ENCODE results near the gene TRIM54. TPM values are rescaled to one million over a fixed set of nuclear protein-coding genes. Genes with fewer than 3 reads are reported as not detected.
"Not testable (repeated sequence)": the region's sequence is repeated elsewhere in the genome, so short reads cannot be mapped to it uniquely, and the experiment has no call there.

The TRIM54 gene
- total RNA-seq, 1 experiment from 2014 or later: not detected

- no peak for DNase-seq (ENCODE audit: low read depth)
Observed at GRCh38 chr2:27281442-27281841, 787 bp upstream of the TRIM54 start.

GRCh38 chr2:27282892-27283291, 663 bp downstream of the TRIM54 start:
- DNase-seq (ENCODE audit: low read depth): peak; percentile 25

GRCh38 chr2:27284996-27285395, 2.8 kb downstream of the TRIM54 start:
- no peak for DNase-seq (ENCODE audit: low read depth)

- DNase-seq (ENCODE audit: low read depth): no peak
Observed at GRCh38 chr2:27285481-27285880, 3.3 kb downstream of the TRIM54 start.

- DNase-seq (ENCODE audit: low read depth): no peak
Observed at GRCh38 chr2:27288610-27289009, 6.4 kb downstream of the TRIM54 start.

GRCh38 chr2:27290549-27290948, 8.3 kb downstream of the TRIM54 start:
- DNase-seq (ENCODE audit: low read depth): no peak

GRCh38 chr2:27291865-27292264, 9.6 kb downstream of the TRIM54 start:
- DNase-seq (ENCODE audit: low read depth): peak; percentile 34

- no peak for DNase-seq (ENCODE audit: low read depth)
Observed at GRCh38 chr2:27294928-27295327, 12.7 kb downstream of the TRIM54 start.

- no peak for DNase-seq (ENCODE audit: low read depth)
Observed at GRCh38 chr2:27296481-27296880, 14.3 kb downstream of the TRIM54 start.

GRCh38 chr2:27297195-27297594, 15.0 kb downstream of the TRIM54 start:
- DNase-seq (ENCODE audit: low read depth): no peak

GRCh38 chr2:27298391-27299080, 16.3 kb downstream of the TRIM54 start:
- DNase-seq (ENCODE audit: low read depth): no peak

GRCh38 chr2:27300606-27301005, 18.4 kb downstream of the TRIM54 start:
- DNase-seq (ENCODE audit: low read depth): not testable (repeated sequence)

GRCh38 chr2:27303093-27304025, 21.1 kb downstream of the TRIM54 start:
- DNase-seq (ENCODE audit: low read depth): peak; percentile 65

GRCh38 chr2:27304488-27305240, 22.4 kb downstream of the TRIM54 start:
- DNase-seq (ENCODE audit: low read depth): no peak

GRCh38 chr2:27305516-27305915, 23.3 kb downstream of the TRIM54 start:
- no peak for DNase-seq (ENCODE audit: low read depth)

GRCh38 chr2:27306136-27306535, 23.9 kb downstream of the TRIM54 start:
- DNase-seq (ENCODE audit: low read depth): no peak

GRCh38 chr2:27306573-27307286, 24.5 kb downstream of the TRIM54 start:
- DNase-seq (ENCODE audit: low read depth): peak; percentile 39

- no peak for DNase-seq (ENCODE audit: low read depth)
Observed at GRCh38 chr2:27307287-27307544, 25.0 kb downstream of the TRIM54 start.

GRCh38 chr2:27307545-27308358, 25.5 kb downstream of the TRIM54 start:
- peak; percentile 36 for DNase-seq (ENCODE audit: low read depth)

- DNase-seq (ENCODE audit: low read depth): peak; percentile 58
Observed at GRCh38 chr2:27308359-27308881, 26.2 kb downstream of the TRIM54 start, which contains the start of gene UCN. Gene UCN (minus strand): TSS chr2:27308445. CDS start chr2:27307895, 550 bp downstream.

GRCh38 chr2:27309651-27310050, 27.4 kb downstream of the TRIM54 start:
- no peak for DNase-seq (ENCODE audit: low read depth)
